GM03348 (cell line): ENCODE measurements around the gene SCYL3.
"Not testable (repeated sequence)": the region's sequence is repeated elsewhere in the genome, so short reads cannot be mapped to it uniquely, and the experiment has no call there.

ENCODE experiments used
- DNase-seq: peaks from one replicate; pipeline ENCODE4 v3.0.0; 2012; ENCODE audit warnings: low spot score

SCYL3 gene

DNA sequence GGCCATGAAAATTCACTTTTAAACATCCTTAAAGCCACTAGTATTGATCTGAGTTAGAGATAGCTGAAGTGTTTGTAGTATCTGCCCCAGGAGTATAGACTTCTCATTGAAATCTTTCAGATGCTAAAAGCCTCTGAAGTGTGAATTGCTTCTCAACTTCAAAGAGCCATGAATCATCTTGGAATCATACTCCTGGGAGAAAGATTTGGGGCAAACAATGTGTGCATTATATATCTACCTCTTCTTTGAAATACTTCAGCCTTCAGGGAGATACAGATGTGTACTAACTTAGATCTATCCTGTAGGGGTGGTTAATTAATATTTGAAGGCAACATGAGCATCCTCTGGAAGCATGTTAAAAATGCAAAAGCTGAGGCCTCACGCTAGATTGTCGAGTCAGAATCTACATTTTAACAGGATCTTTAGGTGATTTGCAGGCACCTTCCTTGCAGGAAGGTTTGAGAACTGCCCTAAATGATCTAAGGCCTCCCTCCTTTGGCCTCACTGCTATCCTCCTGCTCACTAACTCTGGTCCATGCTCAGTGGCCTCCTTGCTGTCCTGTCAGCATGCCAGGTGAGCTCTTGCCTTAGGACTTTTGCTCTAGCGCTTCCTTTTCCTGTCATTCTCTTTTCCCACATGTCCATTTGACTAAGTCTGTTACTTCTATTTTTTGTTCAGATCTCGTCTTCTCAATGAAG is 6.0 kb upstream of the SCYL3 start:
- DNase-seq = no peak

- no peak for DNase-seq
Observed at GRCh38 chr1:169896013-169896412, 2.3 kb upstream of the SCYL3 start.

DNA sequence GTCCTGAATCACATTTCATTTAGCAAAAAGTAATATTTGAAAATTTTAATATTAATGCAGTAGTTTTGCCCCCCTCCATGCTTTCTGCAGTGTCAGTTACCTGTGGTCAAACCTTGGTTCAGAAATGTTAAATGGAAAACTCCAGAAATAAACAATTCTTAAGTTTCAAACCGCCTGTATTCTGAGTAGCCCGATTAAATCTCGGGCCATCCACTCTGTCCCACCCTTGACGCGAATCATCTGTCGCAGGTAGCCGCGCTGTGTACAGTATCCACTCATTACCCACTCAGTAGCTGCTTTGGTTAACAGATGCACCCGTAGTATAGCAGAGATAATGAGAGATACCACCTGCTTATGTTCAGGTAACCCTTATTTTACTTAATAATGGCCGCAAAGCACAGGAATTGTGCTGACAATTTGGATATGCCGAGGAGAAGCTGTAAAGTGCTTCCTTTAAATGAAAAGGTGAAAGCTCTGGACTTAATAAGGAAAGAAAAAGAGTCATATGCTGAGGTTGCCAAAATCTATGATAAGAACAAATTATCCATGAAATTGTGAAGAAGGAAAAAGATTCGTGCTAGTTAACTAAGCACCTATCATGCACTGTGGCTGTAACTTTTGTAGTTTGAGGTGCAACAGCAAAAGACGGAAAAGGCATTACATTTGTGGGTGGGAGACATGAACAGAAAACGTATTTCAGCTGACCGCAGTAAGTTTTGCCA is 889 bp upstream of the SCYL3 start:
- no peak for DNase-seq

DNA sequence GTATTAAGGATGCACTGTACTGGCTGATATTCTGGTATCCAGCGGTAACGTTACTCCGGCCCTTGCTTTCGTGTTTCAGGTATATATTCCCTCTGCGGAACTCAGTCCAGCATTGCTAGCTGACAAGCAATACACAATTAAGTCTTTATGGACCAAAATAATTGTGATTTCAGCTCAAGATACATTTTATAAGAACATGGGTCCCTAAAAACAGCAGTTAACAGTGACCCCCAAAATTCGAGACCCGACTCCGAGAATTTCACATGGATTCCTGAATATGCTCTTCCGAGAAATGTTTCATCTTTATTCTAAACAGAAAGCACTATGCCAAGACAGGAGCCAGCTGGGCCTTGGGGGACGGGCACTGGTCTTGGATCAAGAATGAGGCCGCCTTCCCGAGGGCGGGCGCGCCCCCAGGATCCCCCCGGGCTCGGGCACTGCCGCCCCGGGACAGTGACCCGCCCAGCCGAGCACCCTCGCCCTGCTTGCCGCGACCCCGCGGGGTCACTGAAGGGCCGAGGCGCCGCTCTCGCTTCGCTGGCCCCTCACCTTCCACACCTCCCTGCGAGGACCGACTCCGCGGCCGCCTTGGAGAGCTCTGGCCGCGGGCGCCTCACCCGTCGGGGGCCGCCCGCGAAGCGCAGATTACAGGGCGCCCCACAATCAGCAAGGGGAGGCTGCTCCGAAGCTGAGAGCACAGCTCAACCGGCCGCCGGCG is 610 bp downstream of the SCYL3 start:
- peak; percentile 66 for DNase-seq

DNA sequence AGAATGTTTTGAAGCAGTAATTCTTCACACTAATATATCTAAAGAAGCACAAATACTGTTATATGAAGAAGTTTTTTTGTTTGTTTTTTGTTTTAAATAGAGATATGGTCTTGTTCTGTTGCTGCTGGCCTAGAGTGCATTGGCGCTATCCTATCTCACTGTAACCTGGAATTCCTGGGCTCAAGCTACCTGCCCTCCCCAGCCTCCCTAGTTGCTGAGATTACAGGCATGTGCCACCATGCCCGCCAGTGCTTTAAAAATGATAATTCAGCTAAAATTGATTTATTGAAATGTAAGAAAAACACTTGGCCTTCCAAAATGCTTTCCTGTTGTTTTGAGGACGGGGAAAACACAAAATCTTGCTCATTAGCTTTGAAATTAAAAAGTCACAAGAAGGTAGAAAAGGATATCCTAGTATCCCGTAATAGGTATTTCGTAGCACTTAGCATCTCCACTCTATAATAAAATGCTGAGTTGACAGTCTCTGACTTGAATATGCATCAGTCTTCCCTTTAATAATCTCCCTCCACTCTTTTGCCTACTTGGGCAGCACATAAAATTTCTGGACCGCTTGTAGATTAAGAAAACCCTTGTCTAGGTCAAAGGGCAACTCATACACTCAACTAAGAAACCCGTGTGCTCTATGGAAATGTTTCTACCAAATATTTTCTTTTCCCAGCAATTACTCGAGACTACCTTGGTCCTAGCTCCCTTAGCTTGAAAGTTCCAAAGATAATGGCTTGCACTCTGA is 1.3 kb downstream of the SCYL3 start:
- peak; percentile 16 for DNase-seq

DNA sequence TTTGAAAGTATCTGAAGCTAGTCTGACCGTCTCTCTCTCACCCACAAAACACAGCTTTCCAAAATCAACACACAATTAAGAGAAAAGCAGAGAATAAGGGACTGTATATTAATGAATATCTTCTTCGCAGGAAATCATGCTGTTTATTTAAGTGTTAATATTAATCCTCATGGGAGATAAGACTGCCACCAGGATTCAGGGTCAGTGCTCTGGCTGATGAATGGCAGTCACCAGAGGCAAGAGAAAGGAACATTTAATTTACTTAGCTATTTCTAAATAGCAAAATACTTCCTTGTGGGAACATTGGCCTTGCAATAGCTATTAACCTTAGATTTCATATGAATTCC is 2.2 kb downstream of the SCYL3 start:
- no peak for DNase-seq

- no peak for DNase-seq
Observed at GRCh38 chr1:169890761-169891538, 2.7 kb downstream of the SCYL3 start.

- no peak for DNase-seq
Observed at GRCh38 chr1:169889871-169890270, 3.8 kb downstream of the SCYL3 start.

- DNase-seq = no peak
Observed at GRCh38 chr1:169886931-169887330, 6.8 kb downstream of the SCYL3 start.

DNA sequence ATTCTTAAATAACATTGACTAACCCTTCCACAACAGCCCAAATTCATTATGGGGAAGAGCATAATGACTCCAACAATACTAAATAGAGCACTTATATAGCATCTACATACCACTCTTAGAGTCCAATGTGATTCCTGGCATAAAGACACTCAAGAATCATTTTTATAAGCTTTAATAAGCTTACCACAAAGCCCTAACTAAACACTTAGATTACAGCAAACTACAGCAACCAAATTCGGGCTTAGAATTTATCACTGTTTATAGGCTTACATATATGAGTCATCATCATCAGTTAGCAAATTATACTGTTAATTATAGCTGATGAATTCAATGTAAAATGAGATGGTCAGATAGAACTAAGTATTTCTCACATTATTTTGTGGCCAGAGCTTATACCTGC is 7.3 kb downstream of the SCYL3 start:
- DNase-seq = no peak

- no peak for DNase-seq
Observed at GRCh38 chr1:169885207-169885606, 8.5 kb downstream of the SCYL3 start.

DNA sequence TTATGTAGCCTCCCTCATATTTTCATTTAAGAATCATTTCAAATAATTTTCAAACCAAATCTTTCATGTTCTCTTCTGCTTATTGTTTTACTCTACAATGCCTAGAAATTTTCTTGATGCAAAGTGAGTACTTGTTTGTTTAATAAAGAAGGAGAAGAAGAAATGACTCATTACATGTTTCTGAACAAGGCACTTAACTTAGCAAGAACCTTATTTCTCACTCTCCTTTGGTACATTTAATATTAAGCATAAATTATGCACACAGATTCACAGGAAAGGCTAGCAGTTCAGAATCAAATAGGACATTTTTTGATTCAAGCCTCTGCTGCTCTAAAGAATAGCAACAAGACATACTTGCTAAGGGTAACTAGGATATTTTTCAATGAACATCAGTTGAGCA is 9.1 kb downstream of the SCYL3 start:
- no peak for DNase-seq

- DNase-seq = no peak
Observed at GRCh38 chr1:169882039-169882511, 11.6 kb downstream of the SCYL3 start.

DNA sequence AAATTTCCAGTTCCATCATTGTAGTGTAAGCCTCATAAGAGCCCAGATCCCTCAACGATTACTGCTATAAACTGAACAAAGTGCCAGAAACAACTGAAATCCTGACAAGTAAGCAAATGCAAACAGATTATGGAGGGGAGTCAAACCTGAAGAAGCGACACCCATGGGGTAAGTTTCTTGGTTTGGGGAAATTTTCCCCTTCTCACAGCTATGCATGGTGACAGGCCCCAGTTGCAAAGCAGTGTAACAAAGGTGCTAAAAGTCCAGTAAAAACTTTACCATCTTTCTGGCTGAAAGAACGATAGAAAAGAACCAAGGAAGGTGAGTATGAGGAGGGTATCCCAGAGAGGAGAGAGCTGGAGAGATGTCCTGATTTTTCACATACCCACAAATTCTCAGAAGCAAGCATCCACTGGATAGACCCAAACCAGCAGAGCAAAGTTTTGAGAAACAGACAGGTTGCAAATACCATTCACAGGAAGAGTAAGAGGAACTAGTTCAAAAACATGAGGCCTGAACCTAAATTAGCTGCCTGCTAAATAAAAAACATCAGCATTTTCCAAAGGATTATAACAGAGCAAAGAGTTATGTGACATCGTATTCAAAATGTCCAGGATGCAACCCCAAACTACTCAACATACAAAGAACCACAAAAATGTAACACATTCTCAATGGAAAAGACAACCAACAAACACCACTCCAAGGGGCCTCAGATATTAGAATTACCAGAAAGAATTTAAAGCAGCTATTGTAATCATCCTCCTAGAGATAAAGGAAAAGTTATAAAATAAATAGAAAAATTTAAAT is 14.5 kb downstream of the SCYL3 start:
- peak; percentile 14 for DNase-seq

GRCh38 chr1:169878498-169878897 is 15.2 kb downstream of the SCYL3 start:
- DNase-seq = no peak

GRCh38 chr1:169877800-169878491 is 15.8 kb downstream of the SCYL3 start:
- no peak for DNase-seq

- DNase-seq = peak; percentile 79
Observed at GRCh38 chr1:169874229-169874628, 19.5 kb downstream of the SCYL3 start.

DNA sequence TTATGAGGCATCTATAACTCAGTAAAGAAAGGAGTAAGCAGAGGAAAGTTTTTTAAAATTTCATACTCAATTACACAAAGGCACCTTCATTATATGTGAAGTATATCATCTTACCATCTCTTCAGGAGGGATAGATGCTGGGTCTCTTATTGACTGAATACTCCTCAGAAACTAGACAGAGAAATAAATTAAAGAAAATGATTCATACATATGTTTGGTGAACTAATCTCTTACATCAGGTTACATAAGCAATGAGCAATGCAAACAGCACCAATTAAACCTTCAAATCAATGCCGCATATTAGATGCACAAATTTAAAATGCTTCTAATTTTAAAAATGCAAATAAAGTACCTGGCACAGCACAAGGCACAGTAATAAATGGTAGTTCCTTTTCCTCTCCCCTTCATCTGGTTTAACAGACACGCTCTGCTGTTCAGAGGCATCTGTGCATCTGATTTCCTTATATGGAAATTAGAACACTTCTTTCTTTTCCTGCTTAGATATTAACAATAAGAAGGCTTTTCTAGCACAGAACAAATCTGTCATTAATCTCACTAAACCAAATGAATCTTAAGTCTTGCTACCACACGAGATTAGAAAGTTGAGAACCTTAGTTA is 20.0 kb downstream of the SCYL3 start:
- no peak for DNase-seq

GRCh38 chr1:169872906-169873305 is 20.8 kb downstream of the SCYL3 start:
- DNase-seq = no peak

GRCh38 chr1:169871988-169872387 is 21.7 kb downstream of the SCYL3 start:
- DNase-seq = not testable (repeated sequence)
